GM18867 (cell line): ENCODE measurements around the gene FAAP24.
A peak's percentile ranks its signal among the peaks of the same experiment; 100 is the strongest.
"Not testable (repeated sequence)": the region's sequence is repeated elsewhere in the genome, so short reads cannot be mapped to it uniquely, and the experiment has no call there.

Source experiments
- ATAC-seq: cut with Tn5 transposase; IDR thresholded peaks from one replicate; pipeline ENCODE4 v1.9.1; 2021; ENCODE audit warnings: mild to moderate bottlenecking, moderate library complexity; ENCODE audit not compliant: unreplicated experiment

Gene FAAP24, protein sequence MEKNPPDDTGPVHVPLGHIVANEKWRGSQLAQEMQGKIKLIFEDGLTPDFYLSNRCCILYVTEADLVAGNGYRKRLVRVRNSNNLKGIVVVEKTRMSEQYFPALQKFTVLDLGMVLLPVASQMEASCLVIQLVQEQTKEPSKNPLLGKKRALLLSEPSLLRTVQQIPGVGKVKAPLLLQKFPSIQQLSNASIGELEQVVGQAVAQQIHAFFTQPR

GRCh38 chr19:32971715-32972540 lies at the start of gene FAAP24, which contains the start of gene CEP89:
FAAP24 (plus strand) TSS chr19:32972242; CDS start chr19:32973197, 955 bp downstream.
CEP89 (minus strand) TSS chr19:32971958; CDS start chr19:32971874, 84 bp downstream.
- peak; percentile 98 for ATAC-seq

- no peak for ATAC-seq
Observed at GRCh38 chr19:32924200-32924599, 47.8 kb upstream of the FAAP24 start.

GRCh38 chr19:32928806-32929205 lies 43.2 kb upstream of the FAAP24 start:
- ATAC-seq, result no peak

- no peak for ATAC-seq
Observed at GRCh38 chr19:32930567-32930966, 41.5 kb upstream of the FAAP24 start.

GRCh38 chr19:32933571-32933970 lies 38.5 kb upstream of the FAAP24 start:
- no peak for ATAC-seq

GRCh38 chr19:32935629-32936028 lies 36.4 kb upstream of the FAAP24 start:
- no peak for ATAC-seq

- ATAC-seq, result no peak
Observed at GRCh38 chr19:32936065-32936464, 36.0 kb upstream of the FAAP24 start.

GRCh38 chr19:32941273-32941672 lies 30.8 kb upstream of the FAAP24 start:
- ATAC-seq, result not testable (repeated sequence)

GRCh38 chr19:32945260-32945659 lies 26.8 kb upstream of the FAAP24 start:
- ATAC-seq, result no peak

GRCh38 chr19:32966750-32967149 lies 5.3 kb upstream of the FAAP24 start:
- ATAC-seq, result no peak

GRCh38 chr19:32969549-32969948 lies 2.5 kb upstream of the FAAP24 start:
- no peak for ATAC-seq

DNA sequence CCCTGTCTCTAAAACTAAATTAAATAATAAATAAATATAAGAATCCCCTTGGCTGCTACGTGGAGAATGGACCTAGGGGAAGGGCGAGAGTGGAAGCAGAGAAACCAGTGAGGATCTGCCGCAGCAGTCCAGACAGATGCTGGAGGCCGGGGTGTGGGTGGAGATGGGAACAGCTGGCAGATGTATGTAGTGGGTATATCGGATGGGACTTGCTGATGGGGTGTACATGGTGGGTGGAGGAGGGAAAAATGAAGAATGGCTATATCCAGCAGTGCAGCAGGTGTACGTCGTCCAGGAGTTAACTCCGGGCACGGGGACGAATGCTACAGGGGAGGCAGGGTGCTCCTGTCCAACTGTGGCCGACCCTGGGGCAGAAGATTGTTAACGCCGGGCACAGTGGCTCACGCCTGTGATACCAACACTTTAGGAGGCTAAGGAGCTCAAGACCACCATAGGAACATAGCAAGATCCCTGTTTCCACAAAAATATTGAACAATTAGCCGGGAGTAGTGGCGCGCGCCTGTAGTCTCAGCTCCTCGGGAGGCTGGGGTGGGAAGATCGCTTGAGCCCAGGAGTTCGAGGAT lies 938 bp upstream of the FAAP24 start:
- ATAC-seq, result no peak

DNA sequence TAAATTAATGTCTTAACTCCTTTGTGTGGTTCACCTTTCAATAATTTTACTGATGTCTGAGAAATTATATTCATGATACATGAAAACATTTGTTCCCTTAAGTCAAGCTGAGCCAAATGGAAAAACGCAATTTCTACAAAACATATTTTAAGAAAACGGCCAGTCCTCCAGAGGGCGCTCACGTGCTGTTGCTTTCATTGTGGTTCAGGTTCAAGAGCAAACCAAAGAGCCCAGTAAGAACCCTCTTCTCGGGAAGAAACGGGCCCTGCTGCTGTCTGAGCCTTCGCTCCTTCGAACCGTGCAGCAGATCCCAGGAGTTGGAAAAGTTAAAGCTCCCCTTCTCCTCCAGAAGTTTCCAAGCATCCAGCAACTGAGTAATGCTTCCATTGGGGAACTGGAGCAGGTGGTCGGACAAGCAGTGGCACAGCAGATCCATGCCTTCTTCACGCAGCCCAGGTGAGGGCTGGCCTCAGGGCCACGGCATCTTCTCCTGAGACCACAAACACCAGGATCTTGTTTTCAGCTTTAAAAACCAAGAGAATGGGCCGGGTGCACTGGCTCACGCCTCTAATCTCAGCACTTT lies 4.3 kb downstream of the FAAP24 start:
- no peak for ATAC-seq

DNA sequence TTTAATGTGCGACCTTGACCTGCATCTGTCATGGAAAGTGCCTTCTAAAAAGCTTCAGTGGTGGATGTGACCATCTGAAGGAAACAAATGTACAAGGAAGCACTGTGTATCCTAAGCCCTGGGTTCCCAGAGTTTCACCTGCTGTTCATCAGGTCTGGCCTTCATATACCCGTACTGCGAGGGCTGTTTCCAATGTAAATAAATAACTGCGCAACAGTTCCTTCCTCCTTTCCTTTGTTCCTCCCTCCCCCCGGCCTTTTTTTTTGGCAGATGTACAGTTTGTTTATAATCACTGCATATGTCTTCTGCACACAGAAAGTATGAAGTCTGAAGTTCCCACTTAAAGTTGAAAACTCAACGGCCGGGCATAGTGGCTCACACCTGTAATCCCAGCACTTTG lies 5.2 kb downstream of the FAAP24 start:
- ATAC-seq, result no peak

GRCh38 chr19:32977813-32978212 lies 5.8 kb downstream of the FAAP24 start:
- not testable (repeated sequence) for ATAC-seq

- not testable (repeated sequence) for ATAC-seq
Observed at GRCh38 chr19:32979807-32980206, 7.8 kb downstream of the FAAP24 start.

GRCh38 chr19:32982488-32982887 lies 10.4 kb downstream of the FAAP24 start:
- not testable (repeated sequence) for ATAC-seq

GRCh38 chr19:32988254-32988653 lies 16.2 kb downstream of the FAAP24 start:
- not testable (repeated sequence) for ATAC-seq

- no peak for ATAC-seq
Observed at GRCh38 chr19:32988724-32989123, 16.7 kb downstream of the FAAP24 start.

DNA sequence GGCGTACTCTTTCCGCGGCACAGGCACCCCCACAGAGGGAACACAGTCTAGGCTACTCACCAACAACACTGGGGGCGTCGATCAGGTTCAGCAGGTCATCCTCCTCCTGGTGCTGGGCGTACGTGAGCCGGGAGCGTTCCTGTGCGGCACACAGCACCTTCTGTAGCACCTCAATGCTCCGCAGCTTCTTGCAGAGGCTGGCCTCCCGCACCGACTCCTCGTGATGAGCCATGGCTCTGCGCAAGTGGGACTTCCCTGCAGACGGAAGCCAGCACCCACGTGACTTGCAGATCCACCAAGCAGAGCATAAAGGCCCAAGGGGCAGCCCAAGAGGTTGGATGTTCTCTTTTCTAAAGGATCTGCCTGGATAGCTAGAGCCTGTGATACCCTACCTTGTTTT lies 23.9 kb downstream of the FAAP24 start:
- ATAC-seq, result not testable (repeated sequence)

DNA sequence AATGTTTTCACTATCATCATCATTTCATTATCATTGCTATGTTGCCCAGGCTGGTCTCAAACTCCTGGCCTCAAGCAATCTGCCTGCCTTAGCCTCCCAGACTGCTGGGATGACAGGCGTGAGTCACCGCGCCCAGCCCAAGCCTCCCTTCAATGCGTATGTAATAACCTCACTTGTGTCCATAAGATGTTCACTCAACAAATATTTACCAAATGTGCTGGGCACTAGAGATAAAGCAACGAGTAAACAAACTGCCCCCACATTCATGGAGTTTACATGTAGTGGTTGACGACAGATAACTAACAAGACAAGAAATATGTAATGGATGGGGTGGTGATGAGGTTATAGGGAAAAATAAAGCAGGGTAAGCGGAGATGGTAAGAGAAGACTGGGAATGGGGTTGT lies 25.0 kb downstream of the FAAP24 start:
- not testable (repeated sequence) for ATAC-seq
